Lung (tissue), 12 donors: ENCODE results near the gene PPP6R3. TPM values are rescaled to one million over a fixed set of nuclear protein-coding genes. Genes with fewer than 3 reads are reported as not detected.

Experiments used
- ATAC-seq: fragments of 200-7000 bp; cut with Tn5 transposase; one replicate; pipeline ENCODE4 v1.9.1; 2020; ENCODE audit warnings: moderate number of reproducible peaks; ENCODE audit not compliant: insufficient read depth, low FRiP score
- DNase-seq, 3 donors: peaks; one replicate each; pipeline ENCODE4 v3.0.0-alpha.2; 2013 to 2017
- H3K27ac ChIP-seq, 2 donors: one replicate each; pipeline ENCODE4 v1.5.1; 2013; ENCODE audit warnings: mild to moderate bottlenecking in 2 of 2, moderate library complexity in 2 of 2, control low read depth in 1 of 2, inconsistent platforms in 1 of 2, low read depth in 1 of 2, low read length in 1 of 2
- H3K27me3 ChIP-seq, 3 donors: one replicate each; pipeline ENCODE4 v1.5.1; 2013; ENCODE audit warnings: low read length in 2 of 3; ENCODE audit not compliant: control insufficient read depth in 3 of 3, insufficient read depth in 3 of 3
- H3K36me3 ChIP-seq, 4 donors: one replicate each; pipeline ENCODE4 v1.5.1; 2013; ENCODE audit warnings: low read length in 4 of 4, mild to moderate bottlenecking in 1 of 4, moderate library complexity in 1 of 4; ENCODE audit not compliant: control insufficient read depth in 4 of 4, insufficient read depth in 4 of 4
- H3K4me1 ChIP-seq, 5 donors: one replicate each; pipeline ENCODE4 v1.5.1; 2013; ENCODE audit warnings: low read length in 5 of 5, mild to moderate bottlenecking in 2 of 5, moderate library complexity in 1 of 5; ENCODE audit not compliant: control insufficient read depth in 5 of 5, insufficient read depth in 5 of 5
- H3K4me3 ChIP-seq: one replicate; pipeline ENCODE4 v1.5.1; 2013; ENCODE audit warnings: mild to moderate bottlenecking, control low read depth, moderate library complexity
- H3K9ac ChIP-seq, 2 donors: one replicate each; pipeline ENCODE4 v1.5.1; 2013; ENCODE audit warnings: low read length in 2 of 2, control low read depth in 1 of 2; ENCODE audit not compliant: insufficient read depth in 1 of 2
- H3K9me3 ChIP-seq, 4 donors: one replicate each; pipeline ENCODE4 v1.5.1; 2013; ENCODE audit warnings: low read length in 3 of 4, mild to moderate bottlenecking in 1 of 4, moderate library complexity in 1 of 4; ENCODE audit not compliant: control insufficient read depth in 4 of 4, insufficient read depth in 3 of 4
- CTCF ChIP-seq: IDR thresholded peaks from 2 replicates; pipeline ENCODE4 v1.5.1; 2012; ENCODE audit warnings: mild to moderate bottlenecking; ENCODE audit errors: control extremely low read depth, extremely low read depth
- WGBS, 2 donors: extraction: QIAGEN DNeasy Blood & Tissue Kit; methylation state at CpG; one replicate each; pipeline ENCODE4 v1.1.7; 2013; 5-methylcytosine and 5-hydroxymethylcytosine counted together
- polyA plus RNA-seq, 2 donors: library from polyadenylated mRNA; stranded (reverse); fragments of 200-250 nt; gene quantifications; one replicate each; pipeline ENCODE4 v1.2.1, GENCODE V29; 2013
- total RNA-seq, 2 donors: library from RNA; depleted of rRNA in 1 of 2; stranded (reverse); fragments of >200 nt in 1 of 2; gene quantifications; one replicate each; pipeline ENCODE4 v1.2.1, GENCODE V29; 2014 to 2021
- donor health status: control.
- donor health status: control.
- donor health status: Bipolar disorder and iron deficiency.
- donor health status: healthy.
- donor health status: DM: yes; HTN: yes; CAD: no.

Gene PPP6R3
- total and polyA plus RNA-seq, 4 donors, result 28.5 to 217 (median 60.7) TPM

GRCh38 chr11:68545347-68545746, 84.8 kb downstream of the PPP6R3 start:
- H3K27ac ChIP-seq, result no peak overlapping the region
- no peak for ATAC-seq
- H3K9ac ChIP-seq, result no peak overlapping the region
- no peaks in the 10 kb centered on the region for H3K9me3 ChIP-seq
- no peak for TF ChIP-seq CTCF
- peaks cover 0 to 24% (median 4%) of the 10 kb centered on the region in 5 donors for H3K4me1 ChIP-seq
- no peaks in the 10 kb centered on the region for H3K27me3 ChIP-seq
- DNase-seq, result no peak
- no peak overlapping the region for H3K4me3 ChIP-seq
- H3K36me3 ChIP-seq, result peaks cover under 1 to 46% (median 32%) of the 10 kb centered on the region in 4 donors

GRCh38 chr11:68545796-68546195, 85.2 kb downstream of the PPP6R3 start:
- H3K9me3 ChIP-seq, result no peaks in the 10 kb centered on the region
- TF ChIP-seq CTCF, result no peak
- ATAC-seq (no peak), DNase-seq (no peak)
- H3K36me3 ChIP-seq, result peaks cover 2 to 46% (median 32%) of the 10 kb centered on the region in 4 donors
- H3K9ac ChIP-seq, result no peak overlapping the region
- 62 to 91% methylated on average over 1 of the region's 1 CpG for WGBS, 2 donors
- no peak overlapping the region for H3K4me3 ChIP-seq
- peak overlapping the region in 1 of 2 donors; percentile 24 for H3K27ac ChIP-seq
- H3K4me1 ChIP-seq, result peaks cover 0 to 24% (median 4%) of the 10 kb centered on the region in 5 donors
- no peaks in the 10 kb centered on the region for H3K27me3 ChIP-seq

- TF ChIP-seq CTCF, result no peak
- WGBS, 2 donors, result 72 to 83% methylated on average over 4 of the region's 4 CpGs
- H3K27me3 ChIP-seq, result no peaks in the 10 kb centered on the region
- peaks cover 2 to 43% (median 28%) of the 10 kb centered on the region in 4 donors for H3K36me3 ChIP-seq
- DNase-seq, result no peak
- ATAC-seq, result no peak
- H3K9me3 ChIP-seq, result no peaks in the 10 kb centered on the region
- peaks cover 0 to 24% (median 8%) of the 10 kb centered on the region in 5 donors for H3K4me1 ChIP-seq
- H3K9ac ChIP-seq, result no peak overlapping the region
- no peak overlapping the region for H3K4me3 ChIP-seq
- H3K27ac ChIP-seq, result no peak overlapping the region
Measured at GRCh38 chr11:68546555-68546954, 86.0 kb downstream of the PPP6R3 start.
